Astrocyte of the cerebellum (primary cell): Measurements from ENCODE around the gene CGNL1.

Source experiments
- DNase-seq: peaks from one replicate; pipeline ENCODE4 v3.0.0-alpha.2; 2011; ENCODE audit warnings: low read depth
- H3K4me3 ChIP-seq: 2 replicates; pipeline ENCODE4 v1.5.1; 2011; ENCODE audit warnings: mild to moderate bottlenecking, low read depth, low read length, moderate library complexity
- in situ Hi-C: cut with HindIII; loops from 2 replicates; pipeline ENCODE4 v1.10.0; 2017; ENCODE audit warnings: low sequenced_read_pairs
- TF ChIP-seq, protein P1 (sequence below): IDR thresholded peaks from 2 replicates; pipeline ENCODE4 v1.5.1; 2012; ENCODE audit warnings: low read length, low read depth, moderate library complexity, mild to moderate bottlenecking; ENCODE audit errors: missing control alignments

CGNL1 gene

DNA sequence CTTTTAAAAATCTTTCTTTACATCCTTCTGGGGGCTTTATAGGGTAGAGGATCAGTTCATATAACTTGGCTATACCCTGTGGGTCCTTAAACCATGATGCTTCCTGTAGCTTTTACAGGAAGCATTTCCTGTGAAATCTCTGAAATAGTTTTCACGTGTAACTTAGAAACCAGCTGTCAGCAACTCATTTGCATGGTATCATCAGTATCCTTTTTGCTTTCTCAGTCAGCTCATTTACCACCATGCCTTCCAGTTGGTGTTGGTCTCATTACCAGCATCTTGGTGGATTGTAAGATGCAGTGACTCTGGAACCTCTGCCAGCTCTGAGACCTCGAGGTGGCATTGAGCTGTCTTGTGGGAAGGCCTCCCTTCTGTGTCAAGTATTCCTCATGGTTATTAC, 118.7 kb downstream of the CGNL1 start:
- in situ Hi-C loops, result no loop called here
- TF ChIP-seq, protein P1, sequence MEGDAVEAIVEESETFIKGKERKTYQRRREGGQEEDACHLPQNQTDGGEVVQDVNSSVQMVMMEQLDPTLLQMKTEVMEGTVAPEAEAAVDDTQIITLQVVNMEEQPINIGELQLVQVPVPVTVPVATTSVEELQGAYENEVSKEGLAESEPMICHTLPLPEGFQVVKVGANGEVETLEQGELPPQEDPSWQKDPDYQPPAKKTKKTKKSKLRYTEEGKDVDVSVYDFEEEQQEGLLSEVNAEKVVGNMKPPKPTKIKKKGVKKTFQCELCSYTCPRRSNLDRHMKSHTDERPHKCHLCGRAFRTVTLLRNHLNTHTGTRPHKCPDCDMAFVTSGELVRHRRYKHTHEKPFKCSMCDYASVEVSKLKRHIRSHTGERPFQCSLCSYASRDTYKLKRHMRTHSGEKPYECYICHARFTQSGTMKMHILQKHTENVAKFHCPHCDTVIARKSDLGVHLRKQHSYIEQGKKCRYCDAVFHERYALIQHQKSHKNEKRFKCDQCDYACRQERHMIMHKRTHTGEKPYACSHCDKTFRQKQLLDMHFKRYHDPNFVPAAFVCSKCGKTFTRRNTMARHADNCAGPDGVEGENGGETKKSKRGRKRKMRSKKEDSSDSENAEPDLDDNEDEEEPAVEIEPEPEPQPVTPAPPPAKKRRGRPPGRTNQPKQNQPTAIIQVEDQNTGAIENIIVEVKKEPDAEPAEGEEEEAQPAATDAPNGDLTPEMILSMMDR, result no peak

DNA sequence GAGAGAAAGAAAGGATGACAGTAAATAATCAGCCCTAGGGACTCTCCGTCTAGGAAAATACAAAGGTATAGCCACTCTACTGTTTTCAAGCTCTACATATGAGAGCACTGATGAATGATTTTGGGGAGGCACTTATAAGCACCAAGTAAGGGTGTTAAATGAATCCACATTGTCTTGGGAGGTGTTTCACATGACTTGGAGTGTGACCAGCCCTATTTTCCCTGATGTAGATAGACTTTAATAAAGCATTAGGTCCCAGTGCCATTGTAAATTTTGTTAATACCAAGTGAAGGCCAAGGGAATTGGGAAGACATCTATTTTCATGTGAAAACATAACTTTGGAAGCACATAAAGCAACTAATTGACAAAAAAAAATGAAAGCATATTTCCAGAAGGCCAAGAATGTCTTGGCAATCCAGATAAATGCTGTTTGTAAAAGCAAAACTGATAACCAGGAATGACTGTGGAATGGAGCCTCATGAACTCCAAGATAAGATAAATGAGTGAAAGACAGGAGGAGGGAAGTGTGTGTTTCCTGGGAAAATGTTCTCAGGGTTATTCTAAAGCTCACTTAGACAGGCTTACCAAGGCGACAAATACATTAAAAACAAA, 119.4 kb downstream of the CGNL1 start:
- TF ChIP-seq, protein P1, result no peak
- no peak for DNase-seq
- H3K4me3 ChIP-seq, result no peak overlapping the region
- in situ Hi-C loops, result no loop called here

More for the DNA sequence above, 118.7 kb downstream of the CGNL1 start:
- no peak for DNase-seq
- no peak overlapping the region for H3K4me3 ChIP-seq

DNA sequence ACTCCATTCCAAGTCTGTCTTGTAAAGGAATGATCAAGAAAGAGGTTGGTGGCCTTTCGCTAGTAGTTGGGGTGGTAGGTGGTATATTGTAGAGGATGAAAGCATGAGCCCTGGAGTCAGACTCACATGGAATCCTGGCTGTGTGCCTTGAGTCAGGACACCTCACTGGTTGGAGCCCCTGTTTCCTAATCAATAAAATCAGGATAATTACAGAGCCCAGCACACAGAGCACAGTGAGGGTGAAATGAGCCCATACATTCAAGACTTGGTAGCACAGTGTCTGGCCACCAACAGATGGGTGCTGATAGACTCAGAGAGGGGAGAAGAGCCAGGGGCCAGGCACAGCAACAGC, 120.3 kb downstream of the CGNL1 start:
- DNase-seq, result no peak
- H3K4me3 ChIP-seq, result no peak overlapping the region
- in situ Hi-C loops, result no loop called here
- TF ChIP-seq, protein P1, result no peak

DNA sequence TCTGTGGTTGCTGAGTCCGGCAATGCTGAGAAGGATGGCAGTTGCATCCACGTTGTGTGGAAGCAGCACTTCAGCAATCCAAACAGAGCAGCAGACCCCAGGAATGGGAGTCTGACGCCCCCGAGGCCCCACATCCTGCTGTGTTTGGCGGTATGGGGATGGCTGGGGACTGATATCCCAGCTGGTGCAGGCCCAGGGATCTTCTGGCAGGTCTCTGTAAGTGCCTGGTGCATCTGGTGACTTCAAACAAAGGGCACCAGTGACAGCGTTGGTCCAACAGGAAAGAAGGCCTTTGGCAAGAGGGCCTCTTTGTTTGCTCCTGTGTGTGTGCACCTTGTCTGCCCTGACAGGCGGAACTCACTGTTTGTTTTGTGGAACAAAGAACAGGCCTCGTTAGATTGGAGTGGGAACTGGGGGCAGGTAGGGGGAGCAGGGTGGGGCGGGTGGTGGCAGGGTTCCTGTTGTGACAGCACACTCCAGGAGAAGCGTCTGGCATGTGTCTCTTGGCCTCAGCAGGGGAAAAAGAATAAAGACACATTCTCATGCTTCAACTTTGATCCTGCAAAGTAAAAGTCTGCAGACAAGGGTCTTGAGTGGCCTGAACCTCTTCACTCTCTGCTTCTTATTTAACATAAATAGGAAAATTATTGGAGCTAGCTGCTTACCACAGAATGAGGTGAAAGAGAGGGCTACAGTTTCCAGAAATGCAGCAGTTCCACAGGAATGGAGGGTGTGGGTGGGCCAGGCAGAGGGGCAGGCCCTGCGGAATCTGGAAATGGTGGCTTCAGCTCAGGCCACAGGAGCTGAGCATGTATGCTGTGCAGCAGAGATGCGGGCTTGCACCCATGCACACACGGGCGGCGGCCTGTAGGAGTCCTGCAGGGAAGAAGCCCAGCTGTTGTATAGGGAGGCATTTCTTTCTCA, 120.9 kb downstream of the CGNL1 start:
- DNase-seq, result no peak
- in situ Hi-C loops, result no loop called here
- no peak overlapping the region for H3K4me3 ChIP-seq
- TF ChIP-seq, protein P1, result no peak

DNA sequence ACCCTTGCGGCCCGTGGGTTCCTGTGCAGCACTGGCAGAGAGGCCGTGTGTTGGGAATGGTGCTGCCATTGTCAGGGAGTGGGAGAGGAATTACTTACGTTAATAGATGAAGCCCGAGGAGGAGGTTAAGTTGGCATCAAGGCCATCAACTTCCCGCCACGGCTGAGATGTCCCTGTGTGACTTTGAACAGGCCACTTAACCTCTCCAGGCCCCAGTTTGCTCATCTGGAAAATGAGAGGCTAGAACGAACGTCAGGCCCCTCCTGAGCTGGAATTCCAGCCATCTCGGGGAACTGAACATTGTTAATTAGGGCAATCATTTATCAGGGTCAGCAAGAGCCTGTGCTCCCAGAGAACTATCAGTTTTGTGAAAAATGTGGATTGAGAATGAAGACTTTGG, 124.0 kb downstream of the CGNL1 start:
- no peak for DNase-seq
- H3K4me3 ChIP-seq, result no peak overlapping the region
- in situ Hi-C loops, result loop anchor here (25.0 kb wide), 2 partner anchors 363 to 1013 kb away; no protein-coding TSS in a partner anchor
- TF ChIP-seq, protein P1, result no peak

DNA sequence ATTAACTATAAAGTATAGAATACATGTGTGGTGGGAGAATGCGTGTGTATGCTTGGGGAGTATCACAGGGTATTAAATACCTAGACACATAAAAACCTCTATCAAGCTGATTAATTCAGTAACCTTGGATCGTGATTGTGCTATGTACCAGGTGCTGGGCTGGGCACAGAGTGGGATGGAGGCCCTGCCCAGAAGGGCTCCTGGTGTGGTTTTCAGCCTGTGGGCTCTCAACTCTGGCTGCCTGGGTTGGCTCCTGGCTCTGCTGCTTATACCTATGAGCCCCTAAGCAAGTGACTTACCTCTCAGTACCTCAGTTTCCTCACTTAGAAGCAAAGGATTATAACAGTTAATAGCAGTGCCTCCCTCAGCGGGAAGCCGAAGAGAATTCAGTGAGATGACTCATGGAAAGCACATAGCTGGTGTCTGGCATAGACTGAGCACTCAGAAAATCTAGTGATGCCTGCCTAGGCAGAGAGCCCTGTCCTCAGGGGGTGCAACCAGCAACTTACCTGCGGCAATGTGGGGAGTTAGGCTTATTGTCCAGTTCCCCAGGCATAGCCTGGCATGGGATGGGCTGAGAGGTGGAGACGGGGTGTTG, 124.8 kb downstream of the CGNL1 start:
- TF ChIP-seq, protein P1, result no peak
- H3K4me3 ChIP-seq, result no peak overlapping the region
- no peak for DNase-seq
- in situ Hi-C loops, result loop anchor here (25.0 kb wide), 2 partner anchors 364 to 1014 kb away; no protein-coding TSS in a partner anchor
